MG63 (cell line): ENCODE measurements around the gene KLHL40. TPM values are rescaled to one million over a fixed set of nuclear protein-coding genes. Genes with fewer than 3 reads are reported as not detected.

Source experiments
- DNase-seq: peaks from one replicate; pipeline ENCODE4 v3.0.0-alpha.2; 2020
- H3K27me3 ChIP-seq: fragments of 250-450 bp; sonication (Bioruptor Pico); 2 replicates; pipeline ENCODE4 v1.5.1; 2020; ENCODE audit warnings: mild to moderate bottlenecking, moderate library complexity
- H3K36me3 ChIP-seq: fragments of 250-450 bp; sonication (Bioruptor Pico); 2 replicates; pipeline ENCODE4 v1.5.1; 2020; ENCODE audit warnings: mild to moderate bottlenecking, moderate library complexity
- H3K4me3 ChIP-seq: fragments of 250-450 bp; sonication (Bioruptor Pico); 2 replicates; pipeline ENCODE4 v1.5.1; 2020; ENCODE audit warnings: mild to moderate bottlenecking, moderate library complexity
- H3K9me3 ChIP-seq: fragments of 250-450 bp; sonication (Bioruptor Pico); 2 replicates; pipeline ENCODE4 v1.5.1; 2020; ENCODE audit warnings: mild to moderate bottlenecking, moderate library complexity
- total RNA-seq: library from RNA; depleted of rRNA; stranded (reverse); fragments of >200 nt; shearing (Covaris generic); gene quantifications from 2 replicates; pipeline ENCODE4 v1.2.3, GENCODE V29; 2014; ENCODE audit warnings: low replicate concordance

The KLHL40 gene
- total RNA-seq, 1 experiment from 2014 or later = not detected

DNA sequence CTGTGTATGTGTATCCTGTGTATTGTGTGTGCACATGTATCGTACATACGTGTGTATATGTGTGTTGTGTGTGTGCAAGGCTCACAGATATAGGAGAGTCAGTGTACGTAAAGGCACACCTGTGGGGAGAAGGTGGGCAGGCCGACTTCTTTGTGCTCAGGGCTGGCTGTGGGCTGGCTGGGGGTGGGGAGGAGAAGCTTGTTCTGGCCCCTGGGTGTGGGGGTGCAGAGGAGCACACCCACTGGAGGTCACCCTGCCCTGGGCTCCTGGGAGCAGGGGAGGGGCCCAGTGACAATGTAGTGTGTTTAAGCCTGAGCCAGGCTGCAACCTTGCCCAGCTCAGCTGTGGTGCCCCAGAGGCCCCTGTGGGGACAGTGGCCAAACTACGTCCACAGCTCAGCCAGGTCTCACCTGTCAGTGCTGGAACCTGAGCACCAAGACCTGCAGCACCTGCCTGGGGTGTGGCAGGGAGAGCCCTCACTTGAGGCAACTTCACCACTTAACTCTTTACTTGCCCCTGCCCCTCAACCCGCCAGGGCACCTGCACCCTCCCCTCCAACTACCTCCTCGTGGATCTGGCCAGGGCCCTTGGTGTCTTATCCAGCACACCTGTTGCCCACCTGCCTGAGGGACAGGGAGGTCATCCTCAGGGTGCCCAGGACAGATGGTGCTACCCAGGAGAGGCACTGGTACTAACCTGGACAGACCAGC, 19.9 kb downstream of the KLHL40 start:
- Histone ChIP-seq H3K36me3 (no peaks in the 10 kb centered on the region), H3K9me3 (no peaks in the 10 kb centered on the region), H3K27me3 (no peaks in the 10 kb centered on the region), H3K4me3 (no peak overlapping the region)
- DNase-seq = no peak

DNA sequence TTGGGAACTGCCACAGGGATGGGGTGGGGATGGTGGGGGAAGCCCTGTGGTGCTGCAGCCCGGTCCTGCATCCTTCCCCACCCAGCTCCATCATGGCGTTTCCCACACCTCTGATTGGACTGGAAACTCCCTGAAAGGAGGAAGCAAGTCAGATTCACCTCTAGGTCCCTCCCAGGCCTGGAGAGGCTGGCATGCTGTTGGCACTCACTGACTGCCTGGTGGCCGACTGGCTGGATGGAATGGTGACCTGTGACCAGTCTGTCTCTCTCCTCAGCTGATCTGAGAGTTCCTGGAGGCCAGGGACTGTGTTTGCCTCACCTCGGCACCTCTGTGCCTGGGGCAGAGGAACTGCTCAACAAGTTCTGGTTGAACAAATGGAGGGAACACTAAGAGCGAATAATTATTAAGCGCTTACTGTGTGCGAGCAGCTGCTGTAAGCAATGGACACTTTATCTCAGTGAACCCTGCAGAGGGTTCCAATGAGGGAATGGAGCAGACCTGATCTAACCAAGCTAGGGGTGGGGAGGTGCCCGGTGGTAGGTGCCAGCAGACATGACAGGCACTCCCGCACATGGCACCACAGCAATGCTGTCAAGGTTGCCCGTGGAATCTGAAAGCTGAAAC, 20.7 kb downstream of the KLHL40 start:
- DNase-seq = no peak
- H3K9me3 ChIP-seq = no peaks in the 10 kb centered on the region
- H3K27me3 ChIP-seq = no peaks in the 10 kb centered on the region
- no peak overlapping the region for H3K4me3 ChIP-seq
- no peaks in the 10 kb centered on the region for H3K36me3 ChIP-seq

GRCh38 chr3:42706721-42707619, 21.6 kb downstream of the KLHL40 start:
- H3K4me3 ChIP-seq = no peak overlapping the region
- no peaks in the 10 kb centered on the region for H3K9me3 ChIP-seq
- no peaks in the 10 kb centered on the region for H3K27me3 ChIP-seq
- H3K36me3 ChIP-seq = no peaks in the 10 kb centered on the region
- DNase-seq = no peak

DNA sequence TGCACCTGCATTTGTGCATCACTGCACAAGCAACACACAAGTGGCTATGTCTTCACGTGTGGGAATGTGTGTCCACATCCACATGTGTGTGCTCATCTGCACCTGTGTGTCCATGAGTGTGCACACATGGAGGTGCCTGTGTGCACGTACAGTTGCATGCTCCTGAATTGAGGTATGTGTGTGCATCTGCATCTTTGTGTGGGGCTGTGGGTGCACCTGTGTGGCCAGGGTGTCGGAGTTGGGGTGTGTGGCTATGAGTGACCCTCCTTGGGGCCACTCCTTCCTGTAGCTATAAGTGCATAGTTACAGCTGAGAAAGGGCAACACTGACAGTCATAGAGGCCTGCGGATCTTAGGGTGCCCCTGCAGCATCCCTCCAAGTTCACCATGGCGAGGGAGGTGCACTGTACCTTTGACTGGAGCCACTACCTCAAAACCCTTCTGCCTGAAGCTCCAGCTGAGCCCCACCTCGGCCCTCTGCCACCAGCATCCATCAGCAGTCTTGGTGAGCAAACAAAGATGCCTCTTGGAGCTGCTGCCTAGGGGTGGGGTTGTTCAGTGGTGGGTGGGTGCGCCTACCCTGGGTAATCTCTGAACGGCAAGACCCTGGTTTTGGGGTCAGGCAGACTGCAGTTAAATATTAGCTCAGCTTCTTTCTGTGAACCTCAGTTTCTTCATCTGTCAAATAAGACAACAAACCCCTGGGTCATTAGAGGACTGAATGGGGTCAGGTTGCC, 22.5 kb downstream of the KLHL40 start:
- Histone ChIP-seq H3K4me3 (no peak overlapping the region), H3K36me3 (no peaks in the 10 kb centered on the region), H3K9me3 (no peaks in the 10 kb centered on the region), H3K27me3 (no peaks in the 10 kb centered on the region)
- DNase-seq = no peak

- DNase-seq = no peak
- H3K9me3 ChIP-seq = no peaks in the 10 kb centered on the region
- H3K27me3 ChIP-seq = no peaks in the 10 kb centered on the region
These were observed 23.3 kb downstream of the KLHL40 start for GRCh38 chr3:42708611-42709151.

DNA sequence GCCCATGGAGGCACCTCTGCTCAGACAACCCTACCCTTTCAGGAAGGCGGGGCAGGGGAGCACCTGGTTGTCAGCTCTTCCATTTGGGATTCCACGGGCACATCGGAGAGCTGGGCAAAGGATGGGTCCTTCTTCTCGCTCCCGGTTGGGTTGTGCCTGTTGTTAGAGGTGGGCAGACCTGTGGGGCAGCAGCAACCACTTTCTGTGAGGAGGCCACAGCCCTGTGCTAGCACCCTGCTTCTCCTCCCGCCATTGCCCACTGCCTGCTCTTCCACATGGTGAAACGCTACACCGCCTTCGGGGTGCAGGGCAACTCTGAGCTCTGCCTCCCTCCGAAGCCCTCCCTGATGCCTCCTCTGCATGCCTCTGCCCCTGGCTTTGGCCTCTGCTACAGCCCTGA, 24.3 kb downstream of the KLHL40 start:
- Histone ChIP-seq H3K9me3 (no peaks in the 10 kb centered on the region), H3K27me3 (no peaks in the 10 kb centered on the region), H3K4me3 (no peak overlapping the region), H3K36me3 (no peaks in the 10 kb centered on the region)
- no peak for DNase-seq

More at GRCh38 chr3:42708611-42709151, 23.3 kb downstream of the KLHL40 start:
- Histone ChIP-seq H3K36me3 (no peaks in the 10 kb centered on the region), H3K4me3 (no peak overlapping the region)

DNA sequence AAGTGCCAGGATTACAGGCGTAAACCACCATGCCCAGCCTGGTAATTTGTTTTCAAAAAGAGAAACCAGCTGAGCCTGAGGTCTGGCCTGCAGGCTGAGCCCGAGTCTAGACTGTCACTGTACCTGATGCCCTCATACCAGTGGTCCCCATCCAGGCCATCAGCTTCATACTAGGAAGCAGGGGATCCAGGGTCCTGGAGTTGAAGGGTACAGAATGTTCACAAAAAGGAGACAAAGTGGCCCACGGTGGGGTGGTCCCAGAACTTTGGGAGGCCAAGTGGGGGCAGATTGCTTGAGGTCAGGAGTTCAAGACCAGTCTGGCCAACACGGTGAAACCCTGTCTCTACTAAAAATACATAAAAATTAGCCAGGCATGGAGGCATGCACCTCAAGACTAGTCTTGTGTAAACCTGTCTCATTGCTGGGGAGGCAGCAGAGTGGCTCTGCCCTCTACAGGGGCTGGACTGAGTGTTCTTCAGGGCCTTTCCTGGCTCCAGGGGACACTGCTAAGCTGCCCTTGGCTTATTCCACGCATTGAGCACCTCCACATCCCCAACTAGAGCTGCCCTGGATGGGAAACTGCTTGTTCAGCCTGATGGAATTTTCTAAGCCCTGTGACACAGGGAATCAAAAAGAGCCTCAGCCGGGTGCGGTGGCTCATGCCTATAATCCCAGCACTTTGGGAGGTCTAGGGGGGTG, 25.1 kb downstream of the KLHL40 start:
- Histone ChIP-seq H3K27me3 (no peaks in the 10 kb centered on the region), H3K9me3 (no peaks in the 10 kb centered on the region), H3K4me3 (no peak overlapping the region), H3K36me3 (no peaks in the 10 kb centered on the region)
- DNase-seq = no peak

- Histone ChIP-seq H3K27me3 (no peaks in the 10 kb centered on the region), H3K9me3 (no peaks in the 10 kb centered on the region), H3K4me3 (no peak overlapping the region), H3K36me3 (no peaks in the 10 kb centered on the region)
- DNase-seq = no peak
These were observed 26.4 kb downstream of the KLHL40 start for GRCh38 chr3:42711491-42712343.

GRCh38 chr3:42712344-42712648, 27.0 kb downstream of the KLHL40 start:
- DNase-seq = no peak
- H3K9me3 ChIP-seq = no peaks in the 10 kb centered on the region
- no peaks in the 10 kb centered on the region for H3K27me3 ChIP-seq
- no peak overlapping the region for H3K4me3 ChIP-seq
- H3K36me3 ChIP-seq = no peaks in the 10 kb centered on the region

DNA sequence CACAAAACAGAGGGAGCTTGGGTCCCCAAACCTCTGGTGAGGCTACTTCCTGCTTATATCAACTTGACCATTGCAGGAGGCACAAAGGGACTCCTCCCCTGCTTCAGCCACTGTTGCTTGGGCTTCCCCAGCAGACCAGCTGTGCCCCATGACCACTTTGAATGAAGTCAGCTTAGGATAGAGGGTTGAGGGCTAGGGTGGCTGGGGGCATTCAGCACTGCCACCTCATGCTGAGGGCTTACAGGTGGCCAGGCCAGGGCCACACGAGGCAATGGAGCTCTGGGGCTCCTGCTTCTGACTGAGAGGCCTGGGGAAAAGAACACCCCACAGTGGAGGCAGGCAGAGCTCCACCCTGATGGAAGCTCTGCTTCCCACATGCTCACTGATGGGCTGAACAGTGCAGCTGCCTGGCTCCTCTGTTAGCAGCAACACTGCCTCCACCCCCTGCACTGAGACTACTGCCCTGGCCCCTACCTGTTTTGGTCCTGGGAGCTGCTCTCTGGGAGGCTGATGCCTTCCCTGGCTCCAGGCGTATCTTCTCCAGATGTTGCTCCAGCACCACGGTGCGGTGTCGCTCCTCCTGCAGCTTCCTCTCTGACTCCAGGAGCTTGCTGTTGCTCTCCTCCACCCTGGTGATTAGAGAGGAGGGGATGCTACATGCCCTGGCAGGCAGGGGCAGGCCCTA, 27.5 kb downstream of the KLHL40 start:
- H3K27me3 ChIP-seq = no peaks in the 10 kb centered on the region
- no peaks in the 10 kb centered on the region for H3K9me3 ChIP-seq

GRCh38 chr3:42713747-42714146, 28.4 kb downstream of the KLHL40 start:
- H3K36me3 ChIP-seq = no peaks in the 10 kb centered on the region
- H3K9me3 ChIP-seq = no peaks in the 10 kb centered on the region
- H3K4me3 ChIP-seq = no peak overlapping the region
- H3K27me3 ChIP-seq = no peaks in the 10 kb centered on the region
- DNase-seq = no peak

More for the DNA sequence above, 27.5 kb downstream of the KLHL40 start:
- no peak overlapping the region for H3K4me3 ChIP-seq
- DNase-seq = no peak
- no peaks in the 10 kb centered on the region for H3K36me3 ChIP-seq

DNA sequence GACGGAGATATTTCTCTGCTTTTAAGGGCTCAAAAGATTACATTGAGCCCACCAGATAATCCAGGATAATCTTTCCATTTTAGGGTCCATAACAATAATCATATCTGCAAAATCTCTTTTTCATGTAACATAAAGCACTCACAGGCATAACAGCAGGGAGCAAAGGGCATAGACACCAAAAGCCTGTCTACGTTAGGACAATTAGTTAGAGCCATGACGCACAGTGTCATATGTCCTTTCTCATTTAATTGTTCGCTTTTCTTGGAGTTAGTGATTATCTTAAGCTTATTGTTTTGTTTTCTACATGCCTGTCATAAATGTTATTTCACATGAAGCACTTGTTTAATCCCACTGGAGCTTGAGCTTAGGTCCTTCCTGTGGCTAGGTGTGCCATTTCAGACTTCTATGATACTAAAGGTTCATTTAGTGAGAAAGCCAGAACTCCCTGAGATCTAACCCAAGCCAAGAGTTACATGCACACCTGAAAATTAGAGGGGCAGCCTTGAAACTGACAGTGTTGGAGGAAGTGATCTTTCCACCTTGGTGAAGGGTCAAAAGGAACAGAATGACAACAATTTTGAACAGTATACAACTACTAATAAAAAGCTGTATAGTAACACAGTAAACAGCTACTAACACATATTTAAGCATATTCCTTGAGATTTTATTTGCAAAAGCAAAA, 29.0 kb downstream of the KLHL40 start:
- no peak for DNase-seq
- no peaks in the 10 kb centered on the region for H3K27me3 ChIP-seq
- no peak overlapping the region for H3K4me3 ChIP-seq
- H3K36me3 ChIP-seq = no peaks in the 10 kb centered on the region
- no peaks in the 10 kb centered on the region for H3K9me3 ChIP-seq

DNA sequence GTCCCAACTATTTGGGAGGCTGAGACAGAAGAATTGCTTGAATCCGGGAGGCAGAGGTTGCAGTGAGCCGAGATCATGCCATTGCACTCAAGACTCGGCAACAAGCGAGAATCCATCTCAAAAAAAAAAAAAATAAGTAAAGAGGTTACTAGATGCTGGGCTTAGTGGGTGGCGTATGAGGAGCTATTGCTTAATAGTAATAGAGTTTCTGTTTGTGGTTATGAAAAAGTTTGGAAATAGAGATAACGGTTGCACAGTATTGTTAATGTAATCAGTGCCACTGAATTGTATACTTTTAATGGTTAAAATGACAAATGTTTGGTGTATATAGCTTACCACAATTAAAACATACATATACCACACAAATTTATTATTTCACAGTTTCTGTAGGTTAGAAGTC, 32.0 kb downstream of the KLHL40 start:
- Histone ChIP-seq H3K27me3 (no peaks in the 10 kb centered on the region), H3K36me3 (no peaks in the 10 kb centered on the region), H3K4me3 (no peak overlapping the region), H3K9me3 (no peaks in the 10 kb centered on the region)
- DNase-seq = no peak

DNA sequence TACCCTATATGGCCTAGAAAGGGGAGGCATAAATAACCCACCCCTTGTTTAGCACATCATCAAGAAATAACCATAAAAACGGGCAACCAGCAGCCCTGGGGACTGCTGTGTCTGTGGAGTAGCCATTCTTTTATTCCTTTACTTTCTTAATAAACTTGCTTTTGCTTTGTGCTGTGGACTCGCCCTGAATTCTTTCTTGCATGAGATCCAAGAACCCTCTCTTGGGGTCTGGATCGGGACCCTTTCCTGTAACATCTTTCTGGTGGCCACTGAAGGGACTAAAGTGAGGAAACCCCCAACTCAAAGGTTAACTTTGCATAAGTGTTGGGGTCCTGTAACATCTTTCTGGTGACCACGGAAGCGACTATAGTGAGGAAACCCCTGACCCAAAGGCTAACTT, 33.0 kb downstream of the KLHL40 start:
- no peaks in the 10 kb centered on the region for H3K36me3 ChIP-seq
- no peaks in the 10 kb centered on the region for H3K9me3 ChIP-seq
- DNase-seq = no peak
- no peaks in the 10 kb centered on the region for H3K27me3 ChIP-seq
- H3K4me3 ChIP-seq = no peak overlapping the region
